RWPE2 (cell line): ENCODE data around the gene CKM.

Experiments used
- ATAC-seq: fragments of 200-7000 bp; cut with Tn5 transposase; 3 replicates; pipeline ENCODE4 v1.9.1; 2021; ENCODE audit warnings: low read depth
- DNase-seq: peaks from one replicate; pipeline ENCODE4 v3.0.0-alpha.2; 2020; ENCODE audit warnings: low spot score
- H3K27ac ChIP-seq: fragments of 450-650 bp; 2 replicates; pipeline ENCODE4 v1.5.1; 2017; ENCODE audit warnings: mild to moderate bottlenecking; ENCODE audit not compliant: poor library complexity, severe bottlenecking
- H3K27me3 ChIP-seq: fragments of 250-450 bp; sonication (Bioruptor Pico); 2 replicates; pipeline ENCODE4 v1.5.1; 2021; ENCODE audit warnings: mild to moderate bottlenecking, moderate library complexity; ENCODE audit not compliant: insufficient read depth, poor library complexity, severe bottlenecking
- H3K36me3 ChIP-seq: fragments of 250-450 bp; sonication (Bioruptor Pico); 2 replicates; pipeline ENCODE4 v1.5.1; 2020; ENCODE audit warnings: low read depth, mild to moderate bottlenecking, moderate library complexity
- H3K4me1 ChIP-seq: fragments of 250-450 bp; sonication (Bioruptor Pico); 2 replicates; pipeline ENCODE4 v1.5.1; 2021; ENCODE audit warnings: mild to moderate bottlenecking, moderate library complexity; ENCODE audit not compliant: insufficient read depth, poor library complexity, severe bottlenecking
- H3K4me3 ChIP-seq: fragments of 250-450 bp; sonication (Bioruptor Pico); 2 replicates; pipeline ENCODE4 v1.5.1; 2021; ENCODE audit warnings: mild to moderate bottlenecking, moderate library complexity; ENCODE audit not compliant: severe bottlenecking
- H3K9me3 ChIP-seq: fragments of 250-450 bp; sonication (Bioruptor Pico); 2 replicates; pipeline ENCODE4 v1.5.1; 2021; ENCODE audit warnings: mild to moderate bottlenecking, moderate library complexity; ENCODE audit not compliant: severe bottlenecking
- CTCF ChIP-seq: fragments of 450-650 bp; IDR thresholded peaks from one replicate; pipeline ENCODE4 v1.5.1; 2017; ENCODE audit warnings: mild to moderate bottlenecking, moderate library complexity; ENCODE audit not compliant: poor library complexity, severe bottlenecking

CKM gene

GRCh38 chr19:45357445-45357783, 34.7 kb upstream of the CKM start:
- no peaks in the 10 kb centered on the region for H3K4me1 ChIP-seq
- H3K27ac ChIP-seq, result no peak overlapping the region
- DNase-seq (no peak), ATAC-seq (no peak)
- no peak for TF ChIP-seq CTCF
- no peaks in the 10 kb centered on the region for H3K27me3 ChIP-seq
- peaks cover 89% of the 10 kb centered on the region for H3K36me3 ChIP-seq
- no peak overlapping the region for H3K4me3 ChIP-seq
- H3K9me3 ChIP-seq, result no peaks in the 10 kb centered on the region

- H3K4me1 ChIP-seq, result no peaks in the 10 kb centered on the region
- no peaks in the 10 kb centered on the region for H3K9me3 ChIP-seq
- DNase-seq (no peak), ATAC-seq (no peak)
- no peaks in the 10 kb centered on the region for H3K27me3 ChIP-seq
- H3K27ac ChIP-seq, result no peak overlapping the region
- TF ChIP-seq CTCF, result no peak
- no peak overlapping the region for H3K4me3 ChIP-seq
- peaks cover 84% of the 10 kb centered on the region for H3K36me3 ChIP-seq
These were observed 34.2 kb upstream of the CKM start for GRCh38 chr19:45356760-45357444.

GRCh38 chr19:45355910-45356309, 33.2 kb upstream of the CKM start:
- no peak for ATAC-seq
- no peaks in the 10 kb centered on the region for H3K9me3 ChIP-seq
- no peak overlapping the region for H3K27ac ChIP-seq
- H3K4me3 ChIP-seq, result no peak overlapping the region
- no peaks in the 10 kb centered on the region for H3K4me1 ChIP-seq
- H3K27me3 ChIP-seq, result no peaks in the 10 kb centered on the region
- no peak for TF ChIP-seq CTCF
- DNase-seq, result no peak
- H3K36me3 ChIP-seq, result peaks cover 84% of the 10 kb centered on the region

- H3K36me3 ChIP-seq, result peaks cover 83% of the 10 kb centered on the region
- no peaks in the 10 kb centered on the region for H3K4me1 ChIP-seq
- no peaks in the 10 kb centered on the region for H3K9me3 ChIP-seq
- no peak for DNase-seq
- ATAC-seq, result no peak
- H3K4me3 ChIP-seq, result no peak overlapping the region
- no peaks in the 10 kb centered on the region for H3K27me3 ChIP-seq
- H3K27ac ChIP-seq, result no peak overlapping the region
- no peak for TF ChIP-seq CTCF
These were observed 32.7 kb upstream of the CKM start for GRCh38 chr19:45355402-45355801.

GRCh38 chr19:45354241-45354842, 31.7 kb upstream of the CKM start:
- no peaks in the 10 kb centered on the region for H3K4me1 ChIP-seq
- no peak for ATAC-seq

More at GRCh38 chr19:45354241-45354842, 31.7 kb upstream of the CKM start:
- Histone ChIP-seq H3K27ac (no peak overlapping the region), H3K4me3 (no peak overlapping the region), H3K36me3 (peaks cover 86% of the 10 kb centered on the region), H3K9me3 (no peaks in the 10 kb centered on the region), H3K27me3 (no peaks in the 10 kb centered on the region)
- DNase-seq, result no peak
- TF ChIP-seq CTCF, result no peak
